ENCODE measurements around the gene PRKG1.

The PRKG1 gene

DNA sequence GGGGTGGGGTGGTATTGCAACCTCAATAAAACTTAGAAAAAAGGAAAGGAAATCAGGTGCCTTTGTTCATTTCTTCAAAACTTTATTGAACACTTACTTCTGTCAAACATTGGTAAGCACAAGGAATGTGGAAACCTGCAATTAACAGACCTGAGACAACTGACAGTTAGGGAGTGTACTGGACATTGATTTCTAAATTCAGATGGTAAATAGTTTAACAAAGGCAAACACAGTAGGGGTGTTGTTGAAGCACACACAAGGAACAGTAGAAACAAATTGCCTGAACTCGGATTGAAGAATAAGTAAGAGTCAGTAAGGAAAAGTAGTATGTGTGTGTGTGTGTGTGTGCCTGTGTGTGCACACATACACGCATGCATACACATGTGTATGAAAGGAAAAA is 516.5 kb downstream of the PRKG1 start:
- H3K27me3 ChIP-seq (ENCODE audit: low read length): no peaks in the 10 kb centered on the region
- H4K20me1 ChIP-seq (ENCODE audit: low read depth, low read length): no peaks in the 10 kb centered on the region; the same call in 1 of the 2 replicates
- H3K9me3 ChIP-seq (ENCODE audit: insufficient read depth, low read length): no peaks in the 10 kb centered on the region
- no peak overlapping the region for H3K4me2 ChIP-seq (ENCODE audit: low read depth, low read length, poor library complexity, severe bottlenecking)
- H3K79me2 ChIP-seq (ENCODE audit: insufficient read depth, low read length): no peaks in the 10 kb centered on the region
- H3K4me3 ChIP-seq (ENCODE audit: insufficient read depth, low read length, poor library complexity, severe bottlenecking): no peak overlapping the region
- no peak overlapping the region for H2AFZ ChIP-seq (ENCODE audit: low read depth, low read length, severe bottlenecking)
- no peak overlapping the region for H3K27ac ChIP-seq (ENCODE audit: low read depth, low read length)
- H3K36me3 ChIP-seq (ENCODE audit: low read length): no peaks in the 10 kb centered on the region
- TF ChIP-seq, protein P1, sequence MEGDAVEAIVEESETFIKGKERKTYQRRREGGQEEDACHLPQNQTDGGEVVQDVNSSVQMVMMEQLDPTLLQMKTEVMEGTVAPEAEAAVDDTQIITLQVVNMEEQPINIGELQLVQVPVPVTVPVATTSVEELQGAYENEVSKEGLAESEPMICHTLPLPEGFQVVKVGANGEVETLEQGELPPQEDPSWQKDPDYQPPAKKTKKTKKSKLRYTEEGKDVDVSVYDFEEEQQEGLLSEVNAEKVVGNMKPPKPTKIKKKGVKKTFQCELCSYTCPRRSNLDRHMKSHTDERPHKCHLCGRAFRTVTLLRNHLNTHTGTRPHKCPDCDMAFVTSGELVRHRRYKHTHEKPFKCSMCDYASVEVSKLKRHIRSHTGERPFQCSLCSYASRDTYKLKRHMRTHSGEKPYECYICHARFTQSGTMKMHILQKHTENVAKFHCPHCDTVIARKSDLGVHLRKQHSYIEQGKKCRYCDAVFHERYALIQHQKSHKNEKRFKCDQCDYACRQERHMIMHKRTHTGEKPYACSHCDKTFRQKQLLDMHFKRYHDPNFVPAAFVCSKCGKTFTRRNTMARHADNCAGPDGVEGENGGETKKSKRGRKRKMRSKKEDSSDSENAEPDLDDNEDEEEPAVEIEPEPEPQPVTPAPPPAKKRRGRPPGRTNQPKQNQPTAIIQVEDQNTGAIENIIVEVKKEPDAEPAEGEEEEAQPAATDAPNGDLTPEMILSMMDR (IDR thresholded peaks at IDR 0.05; ENCODE audit: insufficient read depth, low read length, poor library complexity, severe bottlenecking): no peak
- no peak for TF ChIP-seq EZH2phosphoT487 (conservative IDR thresholded peaks at IDR 0.05; ENCODE audit: low read length)
- no peaks in the 10 kb centered on the region for H3F3A ChIP-seq (ENCODE audit: insufficient read depth)
- no peaks in the 10 kb centered on the region for H3K9me2 ChIP-seq (replicated peaks; ENCODE audit: insufficient read depth, low read length)
- H3K9ac ChIP-seq (ENCODE audit: low read length): no peak overlapping the region

DNA sequence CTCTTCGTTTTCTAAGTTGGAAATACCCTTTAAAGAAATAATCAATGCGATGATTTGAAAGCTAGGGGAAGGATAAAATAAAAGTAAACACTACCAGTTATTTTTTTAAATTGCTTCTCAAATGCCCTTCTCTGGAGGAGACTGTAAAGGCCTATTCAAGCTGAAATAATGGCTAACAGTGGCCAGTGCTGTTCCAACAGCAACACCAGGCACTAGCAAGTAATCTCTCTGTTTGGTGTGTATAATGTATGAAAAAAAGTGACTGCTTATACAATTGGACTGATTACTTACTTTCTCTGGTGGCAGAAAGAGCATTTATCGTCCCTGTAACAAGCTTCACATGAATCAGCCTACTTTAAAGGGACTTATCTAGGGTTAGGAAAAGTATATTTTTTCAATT is 522.4 kb downstream of the PRKG1 start:
- Histone ChIP-seq H3K27ac (ENCODE audit: low read depth, low read length) (no peak overlapping the region), H2AFZ (ENCODE audit: low read depth, low read length, severe bottlenecking) (no peak overlapping the region), H3K79me2 (ENCODE audit: insufficient read depth, low read length) (no peaks in the 10 kb centered on the region), H4K20me1 (ENCODE audit: low read depth, low read length) (no peaks in the 10 kb centered on the region), H3K9me2 (replicated peaks; ENCODE audit: insufficient read depth, low read length) (no peaks in the 10 kb centered on the region), H3K4me2 (ENCODE audit: low read depth, low read length, poor library complexity, severe bottlenecking) (no peak overlapping the region), H3F3A (ENCODE audit: insufficient read depth) (no peaks in the 10 kb centered on the region), H3K9ac (ENCODE audit: low read length) (no peak overlapping the region), H3K27me3 (ENCODE audit: low read length) (no peaks in the 10 kb centered on the region), H3K9me3 (ENCODE audit: insufficient read depth, low read length) (no peaks in the 10 kb centered on the region), H3K36me3 (ENCODE audit: low read length) (no peaks in the 10 kb centered on the region), H3K4me3 (ENCODE audit: insufficient read depth, low read length, poor library complexity, severe bottlenecking) (no peak overlapping the region)
- TF ChIP-seq EZH2phosphoT487 (conservative IDR thresholded peaks at IDR 0.05; ENCODE audit: low read length): no peak
- TF ChIP-seq, protein P1 (IDR thresholded peaks at IDR 0.05; ENCODE audit: insufficient read depth, low read length, poor library complexity, severe bottlenecking): no peak

DNA sequence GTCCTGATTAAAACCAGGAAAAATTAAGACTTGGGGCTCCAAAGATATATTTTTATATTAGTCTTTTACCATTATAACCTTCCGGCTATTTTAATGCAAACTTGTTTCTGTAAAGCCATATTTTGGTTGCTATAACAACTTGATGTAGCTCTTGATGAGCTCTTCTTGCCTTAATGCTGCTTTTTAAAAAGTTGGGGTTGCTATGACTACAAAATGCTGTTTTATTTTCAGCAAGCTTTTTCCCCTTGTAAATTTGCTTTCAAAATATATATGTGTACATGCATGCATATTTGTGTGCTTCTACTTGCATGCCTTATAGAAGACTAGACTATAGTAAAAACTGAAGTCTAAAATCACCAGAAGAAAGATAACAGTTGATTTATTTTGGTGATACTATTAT is 525.4 kb downstream of the PRKG1 start:
- no peaks in the 10 kb centered on the region for H3K9me2 ChIP-seq (replicated peaks; ENCODE audit: insufficient read depth, low read length)
- H3K4me3 ChIP-seq (ENCODE audit: insufficient read depth, low read length, poor library complexity, severe bottlenecking): no peak overlapping the region
- no peaks in the 10 kb centered on the region for H3K9me3 ChIP-seq (ENCODE audit: insufficient read depth, low read length)
- no peaks in the 10 kb centered on the region for H4K20me1 ChIP-seq (ENCODE audit: low read depth, low read length)
- H3K27me3 ChIP-seq (ENCODE audit: low read length): no peaks in the 10 kb centered on the region
- no peak overlapping the region for H3K4me2 ChIP-seq (ENCODE audit: low read depth, low read length, poor library complexity, severe bottlenecking)
- TF ChIP-seq, protein P1 (IDR thresholded peaks at IDR 0.05; ENCODE audit: insufficient read depth, low read length, poor library complexity, severe bottlenecking): no peak
- TF ChIP-seq EZH2phosphoT487 (conservative IDR thresholded peaks at IDR 0.05; ENCODE audit: low read length): no peak
- H3K27ac ChIP-seq (ENCODE audit: low read depth, low read length): no peak overlapping the region
- no peaks in the 10 kb centered on the region for H3F3A ChIP-seq (ENCODE audit: insufficient read depth)
- no peak overlapping the region for H2AFZ ChIP-seq (ENCODE audit: low read depth, low read length, severe bottlenecking)
- no peak overlapping the region for H3K9ac ChIP-seq (ENCODE audit: low read length)
- no peaks in the 10 kb centered on the region for H3K36me3 ChIP-seq (ENCODE audit: low read length)
- H3K79me2 ChIP-seq (ENCODE audit: insufficient read depth, low read length): no peaks in the 10 kb centered on the region
